UCSD-AML1 (cell line): Measurements from ENCODE around the gene LYZ.

ENCODE experiments used
- DNase-seq: peaks from one replicate; lab custom pipeline; 2025; ENCODE audit not compliant: unreplicated experiment; lab: John Stamatoyannopoulos, UW

LYZ gene

GRCh38 chr12:69383074-69383473, 34.9 kb downstream of the LYZ start:
- DNase-seq, result no peak

- no peak for DNase-seq
Observed at GRCh38 chr12:69385038-69385437, 36.9 kb downstream of the LYZ start.

GRCh38 chr12:69386921-69387320, 38.7 kb downstream of the LYZ start:
- DNase-seq, result no peak

- DNase-seq, result no peak
Observed at GRCh38 chr12:69388371-69388770, 40.2 kb downstream of the LYZ start.

GRCh38 chr12:69389831-69390230, 41.6 kb downstream of the LYZ start:
- no peak for DNase-seq

- DNase-seq, result no peak
Observed at GRCh38 chr12:69392179-69392928, 44.2 kb downstream of the LYZ start.

GRCh38 chr12:69396041-69396440, 47.9 kb downstream of the LYZ start:
- no peak for DNase-seq

- DNase-seq, result no peak
Observed at GRCh38 chr12:69396963-69397362, 48.8 kb downstream of the LYZ start.

GRCh38 chr12:69397978-69398377, 49.8 kb downstream of the LYZ start:
- DNase-seq, result no peak

GRCh38 chr12:69401940-69402339, 53.8 kb downstream of the LYZ start:
- no peak for DNase-seq
